ENCODE results near the gene CFAP298. TPM values are rescaled to one million over a fixed set of nuclear protein-coding genes. Genes with fewer than 3 reads are reported as not detected.
"Not testable (repeated sequence)": the region's sequence is repeated elsewhere in the genome, so short reads cannot be mapped to it uniquely, and the experiment has no call there.

CFAP298 gene
- total and polyA plus RNA-seq, 2 donors = 16.7 to 39.4 TPM

GRCh38 chr21:32569261-32570230, 42.6 kb downstream of the CFAP298 start:
- 4% methylated on average over 61 of the region's 61 CpGs for WGBS
- DNase-seq (ENCODE audit: extremely low spot score) = peak; percentile 69

DNA sequence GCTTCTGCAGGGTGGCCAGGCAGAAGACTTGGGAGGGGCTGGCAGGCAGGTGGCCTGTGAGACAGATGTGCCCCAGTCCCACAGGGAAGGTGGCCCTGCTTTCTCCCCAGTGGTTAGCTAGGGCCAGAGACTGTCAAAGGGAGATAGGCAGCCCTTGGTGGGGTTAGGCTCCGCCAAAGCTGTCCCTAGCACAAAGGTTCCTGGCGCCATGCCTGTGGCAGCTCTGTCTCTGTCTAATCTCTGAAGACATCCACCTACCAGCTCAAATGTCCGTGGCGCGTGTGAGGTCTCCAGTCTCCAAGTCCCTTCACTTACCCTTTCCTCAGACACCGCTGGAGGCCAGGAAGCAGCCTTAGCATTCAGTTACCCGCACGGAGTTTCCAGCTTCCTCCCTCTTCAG, 44.6 kb downstream of the CFAP298 start:
- Histone ChIP-seq H3K36me3 (ENCODE audit: insufficient read depth) (no peaks in the 10 kb centered on the region), H3K4me3 (ENCODE audit: low read depth, low read length) (no peak overlapping the region), H3K4me1 (ENCODE audit: insufficient read depth) (no peaks in the 10 kb centered on the region), H3K27ac (ENCODE audit: low read depth) (no peak overlapping the region)
- DNase-seq (ENCODE audit: extremely low spot score) = no peak
- WGBS = 93% methylated on average over 8 of the region's 8 CpGs

More at GRCh38 chr21:32569261-32570230, 42.6 kb downstream of the CFAP298 start:
- Histone ChIP-seq H3K4me3 (ENCODE audit: low read depth, low read length) (peak overlapping the region; percentile 49), H3K4me1 (ENCODE audit: insufficient read depth) (no peaks in the 10 kb centered on the region), H3K36me3 (ENCODE audit: insufficient read depth) (no peaks in the 10 kb centered on the region), H3K27ac (ENCODE audit: low read depth) (peak overlapping the region; percentile 70)

GRCh38 chr21:32566741-32567389, 45.3 kb downstream of the CFAP298 start:
- DNase-seq (ENCODE audit: extremely low spot score) = no peak

DNA sequence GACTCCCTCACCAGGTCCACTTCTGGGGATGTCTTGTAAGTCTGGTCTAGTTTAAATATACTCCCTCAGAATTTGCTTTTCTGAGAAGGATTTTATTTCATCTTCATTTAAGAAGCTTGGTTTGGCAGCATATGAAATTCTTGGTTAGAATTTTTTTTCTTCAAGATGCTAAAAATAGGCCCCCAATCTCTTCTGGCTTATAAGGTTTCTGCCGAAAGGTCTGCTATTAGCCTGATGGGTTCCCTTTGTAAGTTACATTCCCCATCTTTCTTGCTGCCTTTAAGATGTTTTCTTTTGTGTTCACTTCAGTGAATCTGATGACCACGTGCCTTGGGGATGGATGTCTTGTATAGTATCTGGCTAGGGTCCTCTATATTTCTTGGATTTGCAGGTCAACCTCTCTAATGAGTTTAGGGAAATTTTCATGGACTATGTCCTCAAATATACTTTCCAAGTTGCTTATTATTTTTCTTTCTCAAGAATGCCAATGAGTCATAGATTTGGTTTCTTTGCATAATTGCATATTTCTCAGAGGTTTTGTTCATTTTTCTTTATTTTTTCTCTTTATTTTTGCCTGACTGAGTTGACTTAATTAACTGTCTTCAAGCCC, 46.2 kb downstream of the CFAP298 start:
- H3K4me1 ChIP-seq (ENCODE audit: insufficient read depth) = no peaks in the 10 kb centered on the region
- H3K4me3 ChIP-seq (ENCODE audit: low read depth, low read length) = no peak overlapping the region
- no peaks in the 10 kb centered on the region for H3K36me3 ChIP-seq (ENCODE audit: insufficient read depth)
- WGBS = 77% methylated on average over 2 of the region's 2 CpGs
- H3K27ac ChIP-seq (ENCODE audit: low read depth) = no peak overlapping the region
- no peak for DNase-seq (ENCODE audit: extremely low spot score)

More at GRCh38 chr21:32566741-32567389, 45.3 kb downstream of the CFAP298 start:
- WGBS = 88% methylated on average over 5 of the region's 5 CpGs
- no peak overlapping the region for H3K27ac ChIP-seq (ENCODE audit: low read depth)
- no peak overlapping the region for H3K4me3 ChIP-seq (ENCODE audit: low read depth, low read length)
- H3K4me1 ChIP-seq (ENCODE audit: insufficient read depth) = no peaks in the 10 kb centered on the region
- H3K36me3 ChIP-seq (ENCODE audit: insufficient read depth) = no peaks in the 10 kb centered on the region

DNA sequence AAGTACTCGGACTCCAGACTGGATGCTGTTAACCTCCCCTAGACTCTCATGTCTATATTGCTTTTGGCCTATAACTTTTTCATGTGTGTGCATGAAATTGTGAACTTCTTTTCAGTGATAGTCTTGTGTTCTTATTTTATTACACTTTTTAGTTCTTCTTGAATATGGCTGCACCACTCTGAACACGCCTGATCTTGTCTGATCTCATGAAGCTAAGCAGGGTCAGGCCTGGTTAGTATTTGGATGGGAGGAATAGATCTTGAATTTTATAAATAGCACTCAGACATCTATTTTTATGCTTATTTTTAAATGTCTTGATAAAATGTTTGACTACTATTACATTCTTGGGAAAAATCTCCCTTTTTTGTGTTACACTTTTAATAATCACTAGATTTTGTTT, 49.3 kb downstream of the CFAP298 start:
- DNase-seq (ENCODE audit: extremely low spot score) = no peak
- H3K4me1 ChIP-seq (ENCODE audit: insufficient read depth) = no peaks in the 10 kb centered on the region
- WGBS = 89% methylated on average over 2 of the region's 2 CpGs

GRCh38 chr21:32562426-32562825, 49.8 kb downstream of the CFAP298 start:
- Histone ChIP-seq H3K4me3 (ENCODE audit: low read depth, low read length) (no peak overlapping the region), H3K4me1 (ENCODE audit: insufficient read depth) (no peaks in the 10 kb centered on the region), H3K27ac (ENCODE audit: low read depth) (no peak overlapping the region), H3K36me3 (ENCODE audit: insufficient read depth) (no peaks in the 10 kb centered on the region)
- WGBS = 49% methylated on average over 5 of the region's 5 CpGs
- DNase-seq (ENCODE audit: extremely low spot score) = no peak

More for the DNA sequence above, 49.3 kb downstream of the CFAP298 start:
- Histone ChIP-seq H3K36me3 (ENCODE audit: insufficient read depth) (no peaks in the 10 kb centered on the region), H3K4me3 (ENCODE audit: low read depth, low read length) (no peak overlapping the region), H3K27ac (ENCODE audit: low read depth) (peak overlapping the region; percentile 38)

DNA sequence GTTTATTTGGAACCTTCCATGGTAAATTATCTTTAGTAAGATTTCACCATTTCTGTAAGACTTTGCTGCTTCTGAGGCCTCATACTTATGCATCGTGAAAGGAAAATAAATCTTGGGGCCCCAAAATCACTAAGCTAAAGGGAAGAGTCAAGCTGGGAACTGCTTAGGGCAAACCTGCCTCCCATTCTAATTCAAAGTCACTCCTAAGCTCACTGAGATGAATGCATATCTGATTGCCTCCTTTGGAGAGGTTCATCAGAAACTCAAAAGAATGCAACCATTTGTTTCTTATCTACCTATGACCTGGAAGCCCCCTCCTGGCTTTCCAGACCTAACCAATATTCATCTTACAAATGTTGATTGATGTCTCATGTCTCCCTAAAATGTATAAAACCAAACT, 50.7 kb downstream of the CFAP298 start:
- H3K4me3 ChIP-seq (ENCODE audit: low read depth, low read length); H3K36me3 ChIP-seq (ENCODE audit: insufficient read depth); H3K4me1 ChIP-seq (ENCODE audit: insufficient read depth); H3K27ac ChIP-seq (ENCODE audit: low read depth); DNase-seq (ENCODE audit: extremely low spot score): not testable (repeated sequence)
- 65% methylated on average over 1 of the region's 1 CpG for WGBS

DNA sequence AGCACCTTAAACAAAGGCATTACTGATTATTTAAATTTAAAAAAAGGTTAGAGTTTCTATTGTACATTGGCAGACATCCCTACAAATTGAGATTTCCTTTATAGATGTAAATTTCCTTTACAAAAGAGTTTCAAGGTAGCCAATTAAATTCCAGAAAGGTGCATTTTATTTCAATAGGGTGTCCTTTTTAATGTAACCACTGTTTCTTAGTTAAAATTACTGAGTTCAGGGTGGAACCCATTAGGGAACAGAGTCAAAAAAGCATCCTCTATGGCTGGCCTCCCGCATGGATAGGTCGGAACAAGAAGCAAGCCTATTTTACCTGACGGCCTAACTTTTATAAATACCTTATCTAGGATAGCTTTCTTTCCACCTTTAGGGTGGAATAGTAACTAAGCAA, 51.3 kb downstream of the CFAP298 start:
- DNase-seq (ENCODE audit: extremely low spot score) = no peak
- Histone ChIP-seq H3K27ac (ENCODE audit: low read depth) (no peak overlapping the region), H3K4me3 (ENCODE audit: low read depth, low read length) (no peak overlapping the region), H3K4me1 (ENCODE audit: insufficient read depth) (no peaks in the 10 kb centered on the region), H3K36me3 (ENCODE audit: insufficient read depth) (no peaks in the 10 kb centered on the region)
- 91% methylated on average over 3 of the region's 3 CpGs for WGBS

DNA sequence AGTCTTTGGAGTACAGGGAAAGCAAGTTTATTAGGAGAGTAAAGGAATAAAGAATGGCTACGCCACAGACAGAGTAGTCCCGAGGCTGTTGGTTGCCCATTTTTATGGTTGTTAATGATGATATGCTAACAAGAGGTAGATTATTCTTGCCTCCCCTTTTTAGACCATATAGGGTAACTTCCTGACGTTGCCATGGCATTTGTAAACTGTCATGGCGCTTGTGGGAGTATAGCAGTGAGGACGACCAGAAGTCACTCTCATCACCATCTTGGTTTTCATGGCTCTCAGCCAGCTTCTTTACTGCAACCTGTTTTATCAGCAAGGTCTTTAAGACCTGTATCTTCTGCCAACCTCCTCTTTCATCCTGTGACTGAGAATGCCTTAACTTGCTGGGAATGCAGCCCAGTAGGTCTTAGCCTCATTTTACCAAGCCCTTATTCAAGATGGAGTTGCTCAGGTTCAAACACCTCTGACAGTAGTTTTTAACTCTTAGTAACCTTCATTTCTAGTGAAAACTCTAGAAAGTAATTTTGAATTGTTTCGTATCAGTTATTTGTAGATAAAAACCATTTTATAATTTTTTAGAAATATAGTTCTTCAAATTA, 53.1 kb downstream of the CFAP298 start:
- no peak overlapping the region for H3K4me3 ChIP-seq (ENCODE audit: low read depth, low read length)
- H3K36me3 ChIP-seq (ENCODE audit: insufficient read depth) = no peaks in the 10 kb centered on the region
- H3K4me1 ChIP-seq (ENCODE audit: insufficient read depth) = no peaks in the 10 kb centered on the region
- H3K27ac ChIP-seq (ENCODE audit: low read depth) = no peak overlapping the region
- 84% methylated on average over 6 of the region's 6 CpGs for WGBS
- DNase-seq (ENCODE audit: extremely low spot score) = no peak

GRCh38 chr21:32558106-32558505, 54.1 kb downstream of the CFAP298 start:
- H3K4me1 ChIP-seq (ENCODE audit: insufficient read depth) = no peaks in the 10 kb centered on the region
- no peak overlapping the region for H3K27ac ChIP-seq (ENCODE audit: low read depth)
- no peaks in the 10 kb centered on the region for H3K36me3 ChIP-seq (ENCODE audit: insufficient read depth)
- 55% methylated on average over 3 of the region's 3 CpGs for WGBS
- DNase-seq (ENCODE audit: extremely low spot score) = no peak
- no peak overlapping the region for H3K4me3 ChIP-seq (ENCODE audit: low read depth, low read length)

DNA sequence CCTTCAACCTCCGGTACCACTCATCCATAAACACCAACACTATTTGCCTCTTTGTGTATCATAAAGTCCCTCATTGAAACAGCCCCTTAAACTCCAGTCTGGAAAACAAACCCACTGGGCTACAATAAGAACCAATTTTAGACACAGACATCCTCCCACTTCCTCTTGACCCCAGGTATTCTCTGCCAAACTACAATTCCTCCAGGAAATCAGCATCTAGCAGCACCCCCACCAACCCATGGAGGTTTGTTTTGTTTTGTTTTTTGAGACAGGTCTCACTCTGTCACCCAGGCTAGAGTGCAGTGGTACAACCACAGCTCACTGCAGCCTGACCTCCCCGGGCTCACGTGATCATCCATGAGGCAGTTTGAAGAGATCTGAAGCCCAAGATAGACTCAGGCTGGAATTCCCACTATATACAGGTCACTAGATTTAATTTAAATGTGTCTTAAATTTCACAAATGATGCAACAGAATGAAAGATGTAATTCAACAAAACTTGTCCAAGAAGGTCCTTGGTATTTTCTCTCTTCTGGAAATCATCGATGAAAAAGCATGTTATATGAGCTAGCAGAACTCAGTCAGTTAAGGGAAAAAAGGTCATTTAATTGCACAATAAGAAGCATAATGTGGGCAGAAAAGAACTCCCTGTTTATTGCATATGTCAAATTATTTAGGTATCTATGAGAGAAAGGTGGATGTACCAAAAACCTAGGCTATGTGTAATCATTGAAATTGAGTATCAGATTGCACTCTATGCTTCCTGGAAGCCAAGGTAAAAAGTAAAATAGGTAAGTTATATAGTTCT, 57.1 kb downstream of the CFAP298 start:
- 94% methylated on average over 4 of the region's 4 CpGs for WGBS
- H3K36me3 ChIP-seq (ENCODE audit: insufficient read depth) = no peaks in the 10 kb centered on the region
- no peak for DNase-seq (ENCODE audit: extremely low spot score)
- H3K27ac ChIP-seq (ENCODE audit: low read depth) = no peak overlapping the region
- no peaks in the 10 kb centered on the region for H3K4me1 ChIP-seq (ENCODE audit: insufficient read depth)
- H3K4me3 ChIP-seq (ENCODE audit: low read depth, low read length) = no peak overlapping the region

DNA sequence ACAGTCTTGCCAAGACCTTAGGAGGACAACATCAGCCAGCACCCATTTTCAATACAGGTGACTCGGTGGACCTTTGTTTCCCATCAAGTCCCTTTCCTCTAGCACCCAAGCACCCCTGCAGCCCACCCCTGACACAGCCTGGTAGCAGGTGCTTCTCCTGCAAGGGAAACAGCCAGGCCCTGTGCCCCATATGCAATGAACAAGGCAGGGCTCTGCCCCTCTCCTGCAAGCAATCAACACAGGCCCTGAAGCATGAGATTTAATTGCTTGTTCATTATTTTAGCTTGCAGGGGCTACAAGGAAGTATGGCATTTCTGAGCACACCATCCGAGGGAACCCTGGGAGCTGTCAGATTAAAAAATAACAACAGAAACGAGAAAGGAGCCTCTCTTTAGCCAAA, 62.3 kb downstream of the CFAP298 start:
- no peak overlapping the region for H3K4me3 ChIP-seq (ENCODE audit: low read depth, low read length)
- no peaks in the 10 kb centered on the region for H3K36me3 ChIP-seq (ENCODE audit: insufficient read depth)
- WGBS = 80% methylated on average over 3 of the region's 3 CpGs
- DNase-seq (ENCODE audit: extremely low spot score) = no peak
- no peaks in the 10 kb centered on the region for H3K4me1 ChIP-seq (ENCODE audit: insufficient read depth)
- no peak overlapping the region for H3K27ac ChIP-seq (ENCODE audit: low read depth)

GRCh38 chr21:32549440-32549839, 62.7 kb downstream of the CFAP298 start:
- WGBS = 59% methylated on average over 1 of the region's 1 CpG
- H3K27ac ChIP-seq (ENCODE audit: low read depth) = no peak overlapping the region
- H3K4me3 ChIP-seq (ENCODE audit: low read depth, low read length) = no peak overlapping the region
- no peak for DNase-seq (ENCODE audit: extremely low spot score)
- no peaks in the 10 kb centered on the region for H3K4me1 ChIP-seq (ENCODE audit: insufficient read depth)
- H3K36me3 ChIP-seq (ENCODE audit: insufficient read depth) = no peaks in the 10 kb centered on the region
